ENCODE measurements around the gene SIDT1.

DNA sequence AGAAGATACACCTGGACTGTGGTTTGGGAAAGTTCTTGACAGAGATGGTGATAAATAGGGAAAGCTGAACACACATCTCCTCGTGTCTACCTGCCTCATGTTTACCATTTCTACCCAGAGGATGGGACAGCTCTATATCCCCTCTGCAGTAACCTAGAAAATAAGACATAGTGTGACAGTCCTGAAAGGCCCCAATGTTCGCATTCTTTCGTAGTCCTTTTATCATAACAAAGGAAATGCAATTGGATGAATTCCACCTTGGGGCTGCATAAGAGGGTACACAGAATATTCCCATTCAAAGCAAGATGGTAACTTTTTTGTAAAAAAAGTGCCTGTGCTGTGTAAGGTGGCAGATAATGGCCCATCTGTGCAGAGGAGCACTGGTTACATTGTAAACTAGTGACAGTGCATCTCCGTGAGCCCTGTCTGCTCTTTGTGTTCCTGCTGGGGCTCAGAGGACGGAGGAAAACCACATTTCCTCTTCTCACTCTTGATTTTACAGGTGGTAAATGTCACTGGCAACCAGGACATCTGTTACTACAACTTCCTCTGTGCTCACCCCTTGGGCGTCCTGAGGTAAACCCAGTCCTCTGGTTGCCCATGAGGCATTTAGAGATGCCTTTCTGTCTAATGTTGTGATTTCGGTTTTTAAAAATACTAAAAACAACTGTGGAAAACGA, 74.3 kb downstream of the SIDT1 start:
- TF ChIP-seq, protein P1, sequence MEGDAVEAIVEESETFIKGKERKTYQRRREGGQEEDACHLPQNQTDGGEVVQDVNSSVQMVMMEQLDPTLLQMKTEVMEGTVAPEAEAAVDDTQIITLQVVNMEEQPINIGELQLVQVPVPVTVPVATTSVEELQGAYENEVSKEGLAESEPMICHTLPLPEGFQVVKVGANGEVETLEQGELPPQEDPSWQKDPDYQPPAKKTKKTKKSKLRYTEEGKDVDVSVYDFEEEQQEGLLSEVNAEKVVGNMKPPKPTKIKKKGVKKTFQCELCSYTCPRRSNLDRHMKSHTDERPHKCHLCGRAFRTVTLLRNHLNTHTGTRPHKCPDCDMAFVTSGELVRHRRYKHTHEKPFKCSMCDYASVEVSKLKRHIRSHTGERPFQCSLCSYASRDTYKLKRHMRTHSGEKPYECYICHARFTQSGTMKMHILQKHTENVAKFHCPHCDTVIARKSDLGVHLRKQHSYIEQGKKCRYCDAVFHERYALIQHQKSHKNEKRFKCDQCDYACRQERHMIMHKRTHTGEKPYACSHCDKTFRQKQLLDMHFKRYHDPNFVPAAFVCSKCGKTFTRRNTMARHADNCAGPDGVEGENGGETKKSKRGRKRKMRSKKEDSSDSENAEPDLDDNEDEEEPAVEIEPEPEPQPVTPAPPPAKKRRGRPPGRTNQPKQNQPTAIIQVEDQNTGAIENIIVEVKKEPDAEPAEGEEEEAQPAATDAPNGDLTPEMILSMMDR (IDR thresholded peaks at IDR 0.05; ENCODE audit: insufficient read depth, low read length): no peak
- peak; percentile 68; the same call in 1 of the 2 replicates for TF ChIP-seq SPI1 (IDR thresholded peaks at IDR 0.05; ENCODE audit: borderline replicate concordance, low read depth)
- peak; percentile 58; the same call in 1 of the 2 replicates for TF ChIP-seq GABPA (IDR thresholded peaks at IDR 0.05; ENCODE audit: low read depth)

Measured in HL-60 (cell line).